Trophoblast cell (in vitro differentiated cells and primary cell): Measurements from ENCODE around the gene RXFP4.

ENCODE experiments used
- DNase-seq, 2 donors: peaks; one replicate each; pipeline ENCODE4 v3.0.0-alpha.2; 2016
- H2AFZ ChIP-seq: 2 replicates; pipeline ENCODE4 v1.6.1; 2013; ENCODE audit warnings: low read length, moderate library complexity, mild to moderate bottlenecking; ENCODE audit not compliant: insufficient read depth, poor library complexity
- H2AK5ac ChIP-seq: 2 replicates; pipeline ENCODE4 v1.6.1; 2013; ENCODE audit warnings: mild to moderate bottlenecking, low read length
- H2BK120ac ChIP-seq: 2 replicates; pipeline ENCODE4 v1.6.1; 2013; ENCODE audit warnings: low read length, mild to moderate bottlenecking, moderate library complexity; ENCODE audit not compliant: insufficient read depth, poor library complexity
- H2BK12ac ChIP-seq: 2 replicates; pipeline ENCODE4 v1.6.1; 2013; ENCODE audit warnings: mild to moderate bottlenecking, low read length, moderate library complexity
- H2BK5ac ChIP-seq: 2 replicates; pipeline ENCODE4 v1.6.1; 2013; ENCODE audit warnings: low read length, low read depth, moderate library complexity, mild to moderate bottlenecking; ENCODE audit not compliant: poor library complexity
- H3K14ac ChIP-seq: 2 replicates; pipeline ENCODE4 v1.6.1; 2013; ENCODE audit warnings: mild to moderate bottlenecking, low read length
- H3K18ac ChIP-seq: 2 replicates; pipeline ENCODE4 v1.6.1; 2013; ENCODE audit warnings: mild to moderate bottlenecking, low read length
- H3K23ac ChIP-seq: 2 replicates; pipeline ENCODE4 v1.6.1; 2013; ENCODE audit warnings: low read length
- H3K27ac ChIP-seq: 2 replicates; pipeline ENCODE4 v1.5.1; 2013; ENCODE audit warnings: low read depth, mild to moderate bottlenecking, inconsistent platforms, low read length, moderate library complexity
- H3K27me3 ChIP-seq: 2 replicates; pipeline ENCODE4 v1.6.1; 2013; ENCODE audit warnings: inconsistent platforms, mild to moderate bottlenecking, low read length, moderate library complexity; ENCODE audit not compliant: insufficient read depth
- H3K36me3 ChIP-seq, 2 experiments: 1 replicate in 1 of 2; 2 replicates in 1 of 2; pipeline ENCODE4 v1.6.1; 2013; ENCODE audit warnings: low read length in 2 of 2, mild to moderate bottlenecking in 2 of 2, moderate library complexity in 1 of 2; ENCODE audit not compliant: insufficient read depth in 2 of 2, control insufficient read depth in 1 of 2
- H3K4ac ChIP-seq: 2 replicates; pipeline ENCODE4 v1.6.1; 2013; ENCODE audit warnings: low read depth, mild to moderate bottlenecking, low read length, moderate library complexity
- H3K4me1 ChIP-seq, 2 experiments: 1 replicate in 1 of 2; 2 replicates in 1 of 2; pipeline ENCODE4 v1.6.1; 2013; ENCODE audit warnings: low read length in 2 of 2, mild to moderate bottlenecking in 2 of 2, moderate library complexity in 1 of 2; ENCODE audit not compliant: insufficient read depth in 2 of 2, control insufficient read depth in 1 of 2
- H3K4me2 ChIP-seq: 2 replicates; pipeline ENCODE4 v1.6.1; 2013; ENCODE audit warnings: inconsistent platforms, mild to moderate bottlenecking, low read length, moderate library complexity
- H3K4me3 ChIP-seq: 2 replicates; pipeline ENCODE4 v1.5.1; 2013; ENCODE audit warnings: mild to moderate bottlenecking, low read depth, low read length, inconsistent platforms
- H3K79me1 ChIP-seq: one replicate; pipeline ENCODE4 v1.6.1; 2013; ENCODE audit warnings: low read length
- H3K79me2 ChIP-seq: 2 replicates; pipeline ENCODE4 v1.6.1; 2013; ENCODE audit warnings: low read length, mild to moderate bottlenecking; ENCODE audit not compliant: control insufficient read depth, insufficient read depth, poor library complexity
- H3K9ac ChIP-seq: 2 replicates; pipeline ENCODE4 v1.6.1; 2013; ENCODE audit warnings: mild to moderate bottlenecking, low read length
- H3K9me3 ChIP-seq: 2 replicates; pipeline ENCODE4 v1.6.1; 2013; ENCODE audit warnings: low read depth, mild to moderate bottlenecking, control low read depth, inconsistent platforms, low read length; ENCODE audit not compliant: insufficient read depth
- H4K12ac ChIP-seq: 2 replicates; pipeline ENCODE4 v1.6.1; 2013; ENCODE audit warnings: low read depth, mild to moderate bottlenecking, low read length, moderate library complexity
- H4K8ac ChIP-seq: 2 replicates; pipeline ENCODE4 v1.6.1; 2013; ENCODE audit warnings: low read depth, mild to moderate bottlenecking, low read length, moderate library complexity
- H4K91ac ChIP-seq: one replicate; pipeline ENCODE4 v1.6.1; 2013; ENCODE audit warnings: low read depth, mild to moderate bottlenecking, low read length, moderate library complexity
- WGBS: extraction: QIAGEN DNeasy Blood & Tissue Kit; methylation state at CpG from one replicate; pipeline ENCODE4 v1.1.7; 2013; ENCODE audit warnings: missing lambda C conversion rate; ENCODE audit not compliant: insufficient read length, insufficient coverage; ENCODE audit errors: extremely low coverage; 5-methylcytosine and 5-hydroxymethylcytosine counted together

RXFP4 gene

GRCh38 chr1:155968670-155969069, 27.2 kb downstream of the RXFP4 start:
- peaks cover 4% of the 10 kb centered on the region for H3K79me2 ChIP-seq
- no peak overlapping the region for H4K91ac ChIP-seq
- H3K23ac ChIP-seq = no peak overlapping the region
- no peaks in the 10 kb centered on the region for H3K79me1 ChIP-seq
- H3K4me2 ChIP-seq = no peak overlapping the region
- no peak overlapping the region for H2AK5ac ChIP-seq
- H3K14ac ChIP-seq = no peak overlapping the region
- no peak overlapping the region for H3K18ac ChIP-seq
- H3K36me3 ChIP-seq = peaks cover 51 to 54% of the 10 kb centered on the region in 2 experiments
- no peak overlapping the region for H2BK120ac ChIP-seq
- no peak overlapping the region for H2AFZ ChIP-seq
- no peak for DNase-seq
- no peak overlapping the region for H3K27ac ChIP-seq
- H4K8ac ChIP-seq = no peak overlapping the region
- no peak overlapping the region for H2BK5ac ChIP-seq
- H3K9ac ChIP-seq = no peak overlapping the region
- H4K12ac ChIP-seq = no peak overlapping the region
- peaks cover 0 to 4% of the 10 kb centered on the region in 2 experiments for H3K4me1 ChIP-seq
- no CpG with 5 or more reads among the region's 3 CpGs for WGBS
- H3K9me3 ChIP-seq = no peaks in the 10 kb centered on the region
- no peak overlapping the region for H3K4ac ChIP-seq
- H3K27me3 ChIP-seq = no peaks in the 10 kb centered on the region
- H3K4me3 ChIP-seq = no peak overlapping the region
- no peak overlapping the region for H2BK12ac ChIP-seq

DNA sequence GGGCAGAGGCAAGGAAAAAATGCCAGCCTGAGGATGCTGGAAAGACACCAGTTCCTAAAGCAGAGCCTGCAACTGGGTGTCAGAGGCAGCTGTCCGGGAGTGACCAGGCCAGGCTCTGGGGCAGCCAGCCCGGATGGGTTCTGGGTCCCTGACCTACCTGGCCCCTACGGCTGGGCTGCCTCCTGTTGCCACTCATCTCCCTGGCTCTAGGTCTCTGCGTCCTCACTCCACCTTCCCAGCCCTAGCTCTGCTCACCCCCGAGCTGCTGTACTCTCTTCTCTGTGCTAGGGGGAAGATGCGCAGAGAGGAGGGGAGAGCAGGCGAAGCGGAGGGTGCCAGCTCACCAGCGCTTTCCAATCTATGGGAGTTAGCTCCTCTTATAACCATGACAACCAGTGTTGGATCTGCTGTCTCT, 27.9 kb downstream of the RXFP4 start:
- H3K79me1 ChIP-seq = no peaks in the 10 kb centered on the region
- no peak overlapping the region for H4K91ac ChIP-seq
- H2BK5ac ChIP-seq = no peak overlapping the region
- H2AFZ ChIP-seq = no peak overlapping the region
- H3K4me3 ChIP-seq = no peak overlapping the region
- H3K27me3 ChIP-seq = no peaks in the 10 kb centered on the region
- peaks cover 0 to 4% of the 10 kb centered on the region in 2 experiments for H3K4me1 ChIP-seq
- H3K23ac ChIP-seq = no peak overlapping the region
- H3K18ac ChIP-seq = peak overlapping the region; percentile 37
- H4K12ac ChIP-seq = no peak overlapping the region
- no peak overlapping the region for H3K27ac ChIP-seq
- H3K4me2 ChIP-seq = no peak overlapping the region
- H2BK120ac ChIP-seq = no peak overlapping the region
- H2AK5ac ChIP-seq = no peak overlapping the region
- H3K36me3 ChIP-seq = peaks cover 53% of the 10 kb centered on the region in 2 experiments
- no CpG with 5 or more reads among the region's 9 CpGs for WGBS
- no peak overlapping the region for H3K14ac ChIP-seq
- H3K9me3 ChIP-seq = no peaks in the 10 kb centered on the region
- no peak overlapping the region for H3K4ac ChIP-seq
- no peak overlapping the region for H4K8ac ChIP-seq
- H3K9ac ChIP-seq = no peak overlapping the region
- no peak for DNase-seq
- no peak overlapping the region for H2BK12ac ChIP-seq
- H3K79me2 ChIP-seq = peaks cover 7% of the 10 kb centered on the region

DNA sequence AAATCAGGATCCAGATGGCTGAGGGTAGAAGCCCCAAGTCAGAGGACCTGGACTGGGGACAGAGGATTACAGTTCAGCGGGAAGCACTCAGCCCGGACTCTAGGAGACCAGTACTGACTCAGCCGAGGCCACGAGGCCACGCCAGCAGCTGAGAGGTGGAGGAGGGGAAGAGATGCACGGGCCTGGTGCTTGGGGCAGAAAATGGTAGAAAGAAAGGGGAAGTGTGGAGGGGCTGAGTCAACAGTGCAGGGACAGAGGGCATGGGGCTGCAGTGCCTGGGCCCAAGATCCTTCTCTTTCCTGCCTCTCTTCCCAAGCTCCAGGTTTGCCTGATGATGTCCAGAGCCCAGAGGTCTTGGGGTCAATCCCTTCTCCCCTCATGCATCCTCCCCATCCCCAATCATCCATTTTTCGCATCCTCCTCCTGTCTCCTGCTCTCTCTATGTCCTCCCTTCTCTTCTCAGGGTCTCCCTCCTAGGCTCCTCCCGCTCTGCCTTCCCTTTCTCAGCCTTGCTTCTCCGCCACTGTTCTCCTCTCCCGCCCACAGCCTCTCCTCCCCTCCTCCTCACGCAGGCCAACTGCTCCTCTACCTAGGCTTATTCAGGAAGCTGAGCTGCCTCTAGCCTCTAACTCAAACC, 29.2 kb downstream of the RXFP4 start:
- no peak overlapping the region for H2AFZ ChIP-seq
- H2AK5ac ChIP-seq = no peak overlapping the region
- no peak overlapping the region for H3K4me2 ChIP-seq
- no peak overlapping the region for H2BK5ac ChIP-seq
- peaks cover 7 to 9% of the 10 kb centered on the region in 2 experiments for H3K4me1 ChIP-seq
- no peak overlapping the region for H3K14ac ChIP-seq
- H3K27ac ChIP-seq = no peak overlapping the region
- DNase-seq = peak; percentile 65 to 66
- H3K79me1 ChIP-seq = no peaks in the 10 kb centered on the region
- H2BK12ac ChIP-seq = no peak overlapping the region
- H3K9ac ChIP-seq = no peak overlapping the region
- H2BK120ac ChIP-seq = no peak overlapping the region
- no peak overlapping the region for H3K23ac ChIP-seq
- no CpG with 5 or more reads among the region's 11 CpGs for WGBS
- no peak overlapping the region for H3K18ac ChIP-seq
- no peak overlapping the region for H4K91ac ChIP-seq
- H3K79me2 ChIP-seq = peaks cover 18% of the 10 kb centered on the region
- no peak overlapping the region for H3K4ac ChIP-seq
- H3K4me3 ChIP-seq = no peak overlapping the region
- peaks cover 40 to 41% of the 10 kb centered on the region in 2 experiments for H3K36me3 ChIP-seq
- H3K9me3 ChIP-seq = no peaks in the 10 kb centered on the region
- no peaks in the 10 kb centered on the region for H3K27me3 ChIP-seq
- no peak overlapping the region for H4K8ac ChIP-seq
- no peak overlapping the region for H4K12ac ChIP-seq

DNA sequence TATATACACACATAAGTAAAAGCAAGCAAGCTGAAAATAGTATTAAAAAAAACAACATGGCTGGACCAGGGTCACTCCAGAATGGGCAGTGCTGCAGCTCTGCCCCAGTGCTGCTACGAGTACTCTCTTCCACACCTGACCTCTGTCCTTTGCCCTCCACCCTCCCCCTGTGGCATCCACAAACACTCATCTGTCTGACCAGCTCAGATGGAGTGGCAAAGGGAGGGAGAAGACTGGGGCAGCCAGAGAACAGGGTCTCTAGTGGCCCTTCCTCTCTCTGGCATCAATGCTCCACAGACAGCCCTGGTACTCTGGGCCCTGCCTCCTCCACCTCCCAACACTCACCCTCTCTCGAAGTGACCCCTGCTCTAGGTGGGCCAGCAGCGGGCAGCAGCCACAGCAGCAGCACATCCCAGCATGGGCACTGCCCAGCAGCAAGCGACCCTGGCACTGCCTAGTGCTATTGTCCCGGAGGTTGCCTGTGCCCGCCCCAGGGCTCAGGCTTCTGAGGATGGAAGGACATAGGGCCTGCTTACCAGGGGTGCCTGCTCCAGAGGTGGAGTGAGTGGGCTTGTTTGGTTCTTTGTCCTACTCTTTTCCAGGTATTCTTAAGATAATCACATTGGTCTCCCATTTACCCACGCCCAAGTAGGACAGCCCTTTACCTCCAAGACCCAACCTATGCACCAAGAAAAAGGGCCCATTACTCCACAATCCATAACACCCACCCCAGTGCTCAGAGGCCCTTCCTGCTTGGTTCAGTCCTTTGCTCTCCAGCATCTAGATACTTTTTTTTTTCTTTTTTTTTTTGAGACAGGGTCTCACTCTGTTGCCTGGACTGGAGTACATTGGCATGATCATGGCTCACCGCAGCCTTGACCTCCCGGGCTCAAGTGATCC, 30.7 kb downstream of the RXFP4 start:
- Histone ChIP-seq H3K9ac (no peak overlapping the region), H3K4me2 (no peak overlapping the region), H3K36me3 (peaks cover 26 to 27% of the 10 kb centered on the region in 2 experiments), H3K79me2 (peaks cover 29% of the 10 kb centered on the region), H2AK5ac (no peak overlapping the region), H4K8ac (no peak overlapping the region), H3K4me3 (no peak overlapping the region), H4K91ac (no peak overlapping the region), H4K12ac (no peak overlapping the region), H3K14ac (no peak overlapping the region), H3K27me3 (no peaks in the 10 kb centered on the region), H2BK5ac (no peak overlapping the region), H3K4ac (peak overlapping the region; percentile 16), H3K18ac (no peak overlapping the region), H3K23ac (no peak overlapping the region), H3K79me1 (no peaks in the 10 kb centered on the region), H2AFZ (no peak overlapping the region), H3K4me1 (peaks cover 21 to 23% of the 10 kb centered on the region in 2 experiments), H3K27ac (no peak overlapping the region), H2BK120ac (no peak overlapping the region), H2BK12ac (no peak overlapping the region), H3K9me3 (no peaks in the 10 kb centered on the region)
- DNase-seq = no peak
- no CpG with 5 or more reads among the region's 9 CpGs for WGBS
